ENCODE results near the gene CARD11. TPM values are rescaled to one million over a fixed set of nuclear protein-coding genes. Genes with fewer than 3 reads are reported as not detected.

Gene CARD11
- total and polyA plus RNA-seq, 2 experiments from 2014 or later = 17.7 to 29.0 TPM

- Histone ChIP-seq H3F3A (replicated peaks; ENCODE audit: low read depth) (0 out of 2 replicates have a peak, but pooled peaks cover 7% of the 10 kb centered on the region), H3K79me2 (replicated peaks; ENCODE audit: insufficient read depth) (no peaks in the 10 kb centered on the region), H3K9me2 (ENCODE audit: insufficient read depth) (no peaks in the 10 kb centered on the region), H4K20me1 (replicated peaks; ENCODE audit: insufficient read depth) (no peaks in the 10 kb centered on the region), H3K27me3 (ENCODE audit: insufficient read depth) (no peaks in the 10 kb centered on the region), H3K4me2 (no peak overlapping the region), H3K4me3 (no peak overlapping the region), H3K4me1 (ENCODE audit: insufficient read depth) (peaks cover 13% of the 10 kb centered on the region; the same call in 1 of the 2 replicates), H2AFZ (0 out of 2 replicates have a peak overlapping the region, but pooled peaks have one; percentile 23), H3K36me3 (ENCODE audit: insufficient read depth) (no peaks in the 10 kb centered on the region), H3K27ac (ENCODE audit: low read depth) (no peak overlapping the region)
- ATAC-seq = peak; percentile 88
- peaks cover 14% of the 10 kb centered on the region for H3K4me1 Mint-ChIP-seq
- TF ChIP-seq STAT1 (IDR thresholded peaks at IDR 0.05; ENCODE audit: unreplicated experiment) = no peak
- peak; percentile 92 to 97 for TF ChIP-seq CTCF (conservative IDR thresholded peaks at IDR 0.05; ENCODE audit: low read depth in 2 of 2)
- no peaks in the 10 kb centered on the region for H3K36me3 Mint-ChIP-seq (ENCODE audit: low read depth)
- peak; percentile 88 for DNase-seq (ENCODE audit: low spot score)
- no peak overlapping the region for H3K27ac Mint-ChIP-seq
- H3K4me3 Mint-ChIP-seq = no peak overlapping the region
- H3K9me3 Mint-ChIP-seq = no peaks in the 10 kb centered on the region
- H3K27me3 Mint-ChIP-seq (ENCODE audit: insufficient read depth, low read depth, poor library complexity) = peaks cover 7% of the 10 kb centered on the region
These were observed 178.5 kb downstream of the CARD11 start for GRCh38 chr7:2864999-2865670.

GRCh38 chr7:2864204-2864985 is 179.3 kb downstream of the CARD11 start:
- Histone ChIP-seq H2AFZ (peak overlapping the region; percentile 95), H3K4me1 (ENCODE audit: insufficient read depth) (peaks cover 13% of the 10 kb centered on the region; the same call in 1 of the 2 replicates), H3K4me2 (no peak overlapping the region), H3K4me3 (no peak overlapping the region), H4K20me1 (replicated peaks; ENCODE audit: insufficient read depth) (no peaks in the 10 kb centered on the region), H3F3A (replicated peaks; ENCODE audit: low read depth) (0 out of 2 replicates have a peak, but pooled peaks cover 7% of the 10 kb centered on the region), H3K79me2 (replicated peaks; ENCODE audit: insufficient read depth) (no peaks in the 10 kb centered on the region), H3K27me3 (ENCODE audit: insufficient read depth) (no peaks in the 10 kb centered on the region), H3K9me2 (ENCODE audit: insufficient read depth) (no peaks in the 10 kb centered on the region), H3K27ac (ENCODE audit: low read depth) (peak overlapping the region; percentile 64), H3K36me3 (ENCODE audit: insufficient read depth) (no peaks in the 10 kb centered on the region)
- no peaks in the 10 kb centered on the region for H3K36me3 Mint-ChIP-seq (ENCODE audit: low read depth)
- peaks cover 14% of the 10 kb centered on the region for H3K4me1 Mint-ChIP-seq
- ATAC-seq (no peak), DNase-seq (ENCODE audit: low spot score) (no peak)
- no peaks in the 10 kb centered on the region for H3K9me3 Mint-ChIP-seq
- no peak overlapping the region for H3K4me3 Mint-ChIP-seq
- H3K27ac Mint-ChIP-seq = no peak overlapping the region
- H3K27me3 Mint-ChIP-seq (ENCODE audit: insufficient read depth, low read depth, poor library complexity) = peaks cover 7% of the 10 kb centered on the region
- TF ChIP-seq EZH2phosphoT487 (IDR thresholded peaks at IDR 0.05; ENCODE audit: unreplicated experiment) (no peak), POLR2AphosphoS5 (IDR thresholded peaks at IDR 0.05; ENCODE audit: low read depth) (no peak), CREB1 (CRISPR knock-in tag; IDR thresholded peaks at IDR 0.05; ENCODE audit: low read depth) (no peak), REST (IDR thresholded peaks at IDR 0.05; ENCODE audit: unreplicated experiment) (no peak), NANOG (IDR thresholded peaks at IDR 0.05; ENCODE audit: borderline replicate concordance) (no peak), STAT1 (IDR thresholded peaks at IDR 0.05; ENCODE audit: unreplicated experiment) (no peak), ETS1 (IDR thresholded peaks at IDR 0.05) (no peak), ZNF114 (CRISPR knock-in tag; IDR thresholded peaks at IDR 0.05) (no peak), ZNF331 (CRISPR knock-in tag; IDR thresholded peaks at IDR 0.05; ENCODE audit: low read depth) (no peak), CTCF (conservative IDR thresholded peaks at IDR 0.05; ENCODE audit: low read depth in 2 of 2) (no peak)
